DMS79 treated with DMSO at 0.1 percent for 48 hours (cell line): ENCODE data around the gene FAIM2.

Experiments used
- DNase-seq: peaks from one replicate; lab custom pipeline; 2025; lab: John Stamatoyannopoulos, UW

Gene FAIM2

GRCh38 chr12:49824416-49824815, 79.3 kb downstream of the FAIM2 start:
- no peak for DNase-seq

GRCh38 chr12:49823951-49824350, 79.7 kb downstream of the FAIM2 start:
- no peak for DNase-seq

GRCh38 chr12:49823350-49823749, 80.3 kb downstream of the FAIM2 start:
- no peak for DNase-seq

GRCh38 chr12:49821373-49822287, 82.1 kb downstream of the FAIM2 start:
- DNase-seq: no peak

- DNase-seq: no peak
These were observed 83.9 kb downstream of the FAIM2 start for GRCh38 chr12:49819786-49820185.

GRCh38 chr12:49818241-49818895, 85.3 kb downstream of the FAIM2 start:
- DNase-seq: no peak
